ENCODE measurements around the gene CLASP1. TPM values are rescaled to one million over a fixed set of nuclear protein-coding genes. Genes with fewer than 3 reads are reported as not detected.
A peak's percentile ranks its signal among the peaks of the same experiment; 100 is the strongest.

CLASP1 gene
- total RNA-seq, 1 experiment from 2014 or later = 45.9 TPM

DNA sequence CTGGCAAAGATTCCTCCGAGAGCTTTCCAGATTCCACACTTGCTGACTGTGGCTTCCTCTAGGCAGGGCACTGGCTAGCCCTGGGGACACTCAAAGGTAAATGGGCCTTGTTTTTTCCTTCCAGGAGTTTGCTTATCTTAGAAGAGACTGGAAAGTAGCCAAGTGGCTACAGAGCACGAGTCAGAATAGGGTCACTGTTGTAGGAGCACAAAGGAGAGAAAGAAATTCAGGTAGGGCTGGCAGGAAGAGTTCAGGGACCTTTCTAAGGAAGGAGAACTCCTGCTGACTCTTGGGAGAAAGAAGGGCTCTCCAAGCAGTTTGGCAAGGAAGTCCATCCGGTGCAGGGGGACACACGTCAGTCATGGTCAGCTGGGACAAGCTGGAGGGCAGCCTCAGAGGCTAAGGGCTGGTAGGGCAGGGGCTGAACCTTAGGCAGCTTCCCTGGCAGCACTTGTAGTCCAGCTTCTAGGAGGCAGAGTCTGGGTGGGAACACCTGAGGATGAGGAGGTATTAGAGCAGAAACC, 47.9 kb upstream of the CLASP1 start:
- H3K23me2 ChIP-seq (ENCODE audit: insufficient read length, low read depth, low read length, poor library complexity, severe bottlenecking) = peaks cover 4% of the 10 kb centered on the region
- no peak overlapping the region for H4K91ac ChIP-seq (ENCODE audit: insufficient read length, low read depth, low read length)
- H3K4me3 Mint-ChIP-seq = no peak overlapping the region
- H3K4me1 Mint-ChIP-seq = peaks cover 12 to 14% of the 10 kb centered on the region in 2 experiments
- H2BK120ac ChIP-seq (ENCODE audit: low read depth, low read length, poor library complexity, severe bottlenecking) = no peak overlapping the region
- no peak overlapping the region for H2BK20ac ChIP-seq (ENCODE audit: low read depth, low read length, poor library complexity, severe bottlenecking)
- TF ChIP-seq, protein P1, sequence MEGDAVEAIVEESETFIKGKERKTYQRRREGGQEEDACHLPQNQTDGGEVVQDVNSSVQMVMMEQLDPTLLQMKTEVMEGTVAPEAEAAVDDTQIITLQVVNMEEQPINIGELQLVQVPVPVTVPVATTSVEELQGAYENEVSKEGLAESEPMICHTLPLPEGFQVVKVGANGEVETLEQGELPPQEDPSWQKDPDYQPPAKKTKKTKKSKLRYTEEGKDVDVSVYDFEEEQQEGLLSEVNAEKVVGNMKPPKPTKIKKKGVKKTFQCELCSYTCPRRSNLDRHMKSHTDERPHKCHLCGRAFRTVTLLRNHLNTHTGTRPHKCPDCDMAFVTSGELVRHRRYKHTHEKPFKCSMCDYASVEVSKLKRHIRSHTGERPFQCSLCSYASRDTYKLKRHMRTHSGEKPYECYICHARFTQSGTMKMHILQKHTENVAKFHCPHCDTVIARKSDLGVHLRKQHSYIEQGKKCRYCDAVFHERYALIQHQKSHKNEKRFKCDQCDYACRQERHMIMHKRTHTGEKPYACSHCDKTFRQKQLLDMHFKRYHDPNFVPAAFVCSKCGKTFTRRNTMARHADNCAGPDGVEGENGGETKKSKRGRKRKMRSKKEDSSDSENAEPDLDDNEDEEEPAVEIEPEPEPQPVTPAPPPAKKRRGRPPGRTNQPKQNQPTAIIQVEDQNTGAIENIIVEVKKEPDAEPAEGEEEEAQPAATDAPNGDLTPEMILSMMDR (conservative IDR thresholded peaks at IDR 0.05) = no peak
- no peak overlapping the region for H2BK12ac ChIP-seq (ENCODE audit: insufficient read length, low read depth, low read length)
- H3K18ac ChIP-seq (ENCODE audit: insufficient read length, low read depth, low read length) = no peak overlapping the region
- H3K14ac ChIP-seq (ENCODE audit: insufficient read depth, low read length) = no peak overlapping the region
- no peak overlapping the region for H3K9ac ChIP-seq (ENCODE audit: extremely low read depth, insufficient read length, low read length)
- WGBS (ENCODE audit: extremely low coverage, insufficient read length, low lambda C conversion rate) = no CpG with 5 or more reads among the region's 4 CpGs
- H3K27ac ChIP-seq (ENCODE audit: insufficient read length, low read depth, low read length) = no peak overlapping the region
- no peaks in the 10 kb centered on the region for H4K20me1 ChIP-seq (ENCODE audit: control insufficient read depth, insufficient read depth, insufficient read length)
- no peak overlapping the region for H3K56ac ChIP-seq (ENCODE audit: insufficient read length, low read depth, low read length)
- H3K79me2 ChIP-seq (ENCODE audit: insufficient read depth, low read length) = no peaks in the 10 kb centered on the region
- H3K9me3 Mint-ChIP-seq = no peaks in the 10 kb centered on the region
- no peaks in the 10 kb centered on the region for H3K27me3 ChIP-seq (ENCODE audit: insufficient read depth, low read length)
- no peak overlapping the region for H2AK5ac ChIP-seq (ENCODE audit: insufficient read length, low read length)
- H3K4me2 ChIP-seq (ENCODE audit: insufficient read depth, insufficient read length, low read length) = no peak overlapping the region
- H2BK15ac ChIP-seq (ENCODE audit: low read depth, low read length) = no peak overlapping the region
- no peak overlapping the region for H2AFZ ChIP-seq (ENCODE audit: low read length)
- no peak overlapping the region for H3K4ac ChIP-seq (ENCODE audit: low read depth, low read length)
- no peak overlapping the region for H4K8ac ChIP-seq (replicated peaks; ENCODE audit: insufficient read length, low read depth, low read length)
- H3K9me3 ChIP-seq (ENCODE audit: control insufficient read depth, low read depth, low read length) = no peaks in the 10 kb centered on the region
- no peaks in the 10 kb centered on the region for H3K79me1 ChIP-seq (ENCODE audit: insufficient read depth, low read depth, low read length, poor library complexity, severe bottlenecking)
- H3K36me3 Mint-ChIP-seq (ENCODE audit: insufficient read depth in 1 of 3, low read depth in 3 of 3) = no peaks in the 10 kb centered on the region
- no peak overlapping the region for H4K5ac ChIP-seq (ENCODE audit: insufficient read length, low read depth, low read length)
- H3K4me1 ChIP-seq (ENCODE audit: insufficient read depth, low read length) = peaks cover 3% of the 10 kb centered on the region; the same call in 1 of the 2 replicates
- H3K27me3 Mint-ChIP-seq (ENCODE audit: low read depth) = no peaks in the 10 kb centered on the region; the same call in 1 of the 2 replicates
- no peak overlapping the region for H3K23ac ChIP-seq (ENCODE audit: insufficient read length, low read depth, low read length)
- H3K27ac Mint-ChIP-seq = peak overlapping the region in 2 of 3 experiments; percentile 34 to 82; a peak in 3 of 7 replicates
- H2BK5ac ChIP-seq (ENCODE audit: insufficient read length, low read length) = no peak overlapping the region
- DNase-seq = no peak
- no peak overlapping the region for H3T11ph ChIP-seq (ENCODE audit: low read length)

Measured in H9 (cell line).